Hepatocyte (in vitro differentiated cells): ENCODE data around the gene DENND2D.

ENCODE experiments used
- EZH2 ChIP-seq: fragments of 200-600 bp; sonication (generic); IDR thresholded peaks from 2 replicates; pipeline ENCODE4 v1.6.1; 2016; ENCODE audit warnings: antibody characterized with exemption, mild to moderate bottlenecking, borderline replicate concordance
- EZH2phosphoT487 ChIP-seq: fragments of 200-600 bp; sonication (generic); IDR thresholded peaks from one replicate; pipeline ENCODE4 v1.6.1; 2018; ENCODE audit warnings: antibody characterized with exemption, mild to moderate bottlenecking, low read depth, moderate library complexity; ENCODE audit not compliant: unreplicated experiment, severe bottlenecking
- TF ChIP-seq, protein P1 (sequence below): fragments of 200-600 bp; sonication (generic); IDR thresholded peaks from 2 replicates; pipeline ENCODE4 v1.5.1; 2016; ENCODE audit warnings: antibody characterized with exemption, mild to moderate bottlenecking; ENCODE audit not compliant: poor library complexity

DNA sequence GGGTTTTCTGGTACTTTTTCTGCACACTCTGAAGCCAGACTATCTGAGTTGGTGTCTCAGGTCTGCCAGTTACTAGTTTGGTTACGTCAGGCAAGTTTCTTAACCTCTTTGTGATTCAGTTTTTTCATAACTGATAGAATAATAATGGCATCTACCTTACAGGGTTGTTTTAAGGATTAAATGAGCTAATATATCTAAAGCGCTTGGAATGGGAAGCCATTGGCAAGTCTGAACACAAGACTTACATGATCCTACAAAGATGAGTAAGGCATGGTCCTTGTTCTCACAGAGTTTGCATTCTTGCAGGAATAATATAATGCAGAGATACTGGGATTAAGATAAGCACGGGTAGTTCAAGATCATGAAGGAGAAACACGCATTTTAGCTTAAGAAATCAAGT is 9.2 kb upstream of the DENND2D start:
- TF ChIP-seq, protein P1, sequence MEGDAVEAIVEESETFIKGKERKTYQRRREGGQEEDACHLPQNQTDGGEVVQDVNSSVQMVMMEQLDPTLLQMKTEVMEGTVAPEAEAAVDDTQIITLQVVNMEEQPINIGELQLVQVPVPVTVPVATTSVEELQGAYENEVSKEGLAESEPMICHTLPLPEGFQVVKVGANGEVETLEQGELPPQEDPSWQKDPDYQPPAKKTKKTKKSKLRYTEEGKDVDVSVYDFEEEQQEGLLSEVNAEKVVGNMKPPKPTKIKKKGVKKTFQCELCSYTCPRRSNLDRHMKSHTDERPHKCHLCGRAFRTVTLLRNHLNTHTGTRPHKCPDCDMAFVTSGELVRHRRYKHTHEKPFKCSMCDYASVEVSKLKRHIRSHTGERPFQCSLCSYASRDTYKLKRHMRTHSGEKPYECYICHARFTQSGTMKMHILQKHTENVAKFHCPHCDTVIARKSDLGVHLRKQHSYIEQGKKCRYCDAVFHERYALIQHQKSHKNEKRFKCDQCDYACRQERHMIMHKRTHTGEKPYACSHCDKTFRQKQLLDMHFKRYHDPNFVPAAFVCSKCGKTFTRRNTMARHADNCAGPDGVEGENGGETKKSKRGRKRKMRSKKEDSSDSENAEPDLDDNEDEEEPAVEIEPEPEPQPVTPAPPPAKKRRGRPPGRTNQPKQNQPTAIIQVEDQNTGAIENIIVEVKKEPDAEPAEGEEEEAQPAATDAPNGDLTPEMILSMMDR, result no peak
- TF ChIP-seq EZH2 (no peak), EZH2phosphoT487 (no peak)
